Psoas muscle (tissue), 8 donors: ENCODE data around the gene C2CD4A. TPM values are rescaled to one million over a fixed set of nuclear protein-coding genes. Genes with fewer than 3 reads are reported as not detected.
A peak's percentile ranks its signal among the peaks of the same experiment; 100 is the strongest.

Source experiments
- ATAC-seq, 4 donors: fragments of 200-7000 bp; cut with Tn5 transposase; one replicate each; pipeline ENCODE4 v1.9.1; 2020; ENCODE audit warnings: moderate library complexity in 3 of 4, mild to moderate bottlenecking in 2 of 4
- DNase-seq, 2 donors: peaks; one replicate each; pipeline ENCODE4 v3.0.0-alpha.2; 2020
- H3K27ac ChIP-seq: fragments of 200-600 bp; one replicate; pipeline ENCODE4 v1.8.0; 2022
- H3K27me3 ChIP-seq, 3 donors: fragments of 200-600 bp in 1 of 3; one replicate each; pipeline versions ENCODE4 v1.6.1 to v1.8.0; 2013 to 2022; ENCODE audit warnings: low read length in 2 of 3, mild to moderate bottlenecking in 2 of 3, moderate library complexity in 1 of 3; ENCODE audit not compliant: insufficient read depth in 3 of 3
- H3K36me3 ChIP-seq, 2 donors: fragments of 200-600 bp in 1 of 2; one replicate each; pipeline versions ENCODE4 v1.6.1 to v1.8.0; 2013 to 2022; ENCODE audit warnings: low read depth in 1 of 2, mild to moderate bottlenecking in 1 of 2, moderate library complexity in 1 of 2; ENCODE audit not compliant: insufficient read depth in 1 of 2
- H3K4me1 ChIP-seq: fragments of 200-600 bp; one replicate; pipeline ENCODE4 v1.8.0; 2022
- H3K4me3 ChIP-seq: fragments of 200-600 bp; one replicate; pipeline ENCODE4 v1.8.0; 2022; ENCODE audit warnings: mild to moderate bottlenecking
- H3K9me3 ChIP-seq: fragments of 200-600 bp; one replicate; pipeline ENCODE4 v1.8.0; 2022
- CTCF ChIP-seq: fragments of 200-600 bp; IDR thresholded peaks from one replicate; pipeline ENCODE4 v1.8.0; 2022; ENCODE audit warnings: antibody characterized with exemption
- WGBS, 3 donors: extraction: QIAGEN DNeasy Blood & Tissue Kit; methylation state at CpG; one replicate each; pipeline versions ENCODE4 v1.1.6 to v1.1.7; 2013; 5-methylcytosine and 5-hydroxymethylcytosine counted together
- intact Hi-C, 2 donors: fragments of 100-400 bp; cut with DNase I; formaldehyde crosslinking; loops; one replicate each; pipeline versions ENCODE4 v1.11.0 to v1.14.2; 2022
- polyA plus RNA-seq, 3 donors: library from polyadenylated mRNA; stranded (reverse); fragments of 200-250 nt; gene quantifications; one replicate each; pipeline ENCODE4 v1.2.3, GENCODE V29; 2013
- total RNA-seq, 4 donors: library from RNA; stranded (reverse); fragmentation: NEBNext Ultra II Directional in 2 of 4; extraction: Animal tissue kit (Norgen Biotek cat#: 25700) in 2 of 4; gene quantifications; one replicate each; pipeline versions ENCODE4 v1.2.1 to v1.2.4, GENCODE V29; 2021 to 2023
- donor health status: healthy with polysubstance abuse.
- donor health status: DM: no; HTN: no; CAD: no; lungs with moderate emphysema.
- donor health status: Bipolar disorder and iron deficiency.
- donor health status: healthy.
- donor health status: DM: yes; HTN: yes; CAD: no.
- donor health status: DM: no; HTN: no; CAD: no.
- donor health status: DM: no; HTN: no; CAD: no.
- donor health status: DM: yes; HTN: yes; CAD: no.

Gene C2CD4A
- total and polyA plus RNA-seq, 7 donors: 0.04 to 6.7 (median 0.19) TPM

GRCh38 chr15:62083194-62084154, 16.7 kb downstream of the C2CD4A start:
- H3K4me3 ChIP-seq: no peak overlapping the region
- no peaks in the 10 kb centered on the region for H3K36me3 ChIP-seq
- no peak for DNase-seq
- WGBS, 3 donors: 80 to 84% (median 82%) methylated on average over 9 of the region's 9 CpGs
- H3K9me3 ChIP-seq: no peaks in the 10 kb centered on the region
- ATAC-seq: no peak
- intact Hi-C loops: no loop called here
- TF ChIP-seq CTCF: no peak
- H3K4me1 ChIP-seq: peaks cover 5% of the 10 kb centered on the region
- H3K27ac ChIP-seq: no peak overlapping the region
- H3K27me3 ChIP-seq: no peaks in the 10 kb centered on the region

- H3K27me3 ChIP-seq: no peaks in the 10 kb centered on the region
- 53 to 66% (median 56%) methylated on average over 4 of the region's 4 CpGs for WGBS, 3 donors
- H3K9me3 ChIP-seq: no peaks in the 10 kb centered on the region
- H3K4me3 ChIP-seq: no peak overlapping the region
- H3K27ac ChIP-seq: no peak overlapping the region
- peaks cover 5% of the 10 kb centered on the region for H3K4me1 ChIP-seq
- ATAC-seq (no peak), DNase-seq (no peak)
- no peak for TF ChIP-seq CTCF
- intact Hi-C loops: no loop called here
- no peaks in the 10 kb centered on the region for H3K36me3 ChIP-seq
Observed at GRCh38 chr15:62085740-62086139, 19.0 kb downstream of the C2CD4A start.

- DNase-seq: no peak
- intact Hi-C loops: no loop called here
- no peak for TF ChIP-seq CTCF
- Histone ChIP-seq H3K27ac (no peak overlapping the region), H3K4me1 (peaks cover 5% of the 10 kb centered on the region), H3K36me3 (no peaks in the 10 kb centered on the region), H3K27me3 (no peaks in the 10 kb centered on the region), H3K4me3 (no peak overlapping the region), H3K9me3 (no peaks in the 10 kb centered on the region)
- 42 to 55% (median 49%) methylated on average over 5 of the region's 5 CpGs for WGBS, 3 donors
- peak in 3 of 4 donors; percentile 43 to 58 (median 51) for ATAC-seq
Observed at GRCh38 chr15:62087671-62088352, 21.0 kb downstream of the C2CD4A start.

- no peaks in the 10 kb centered on the region for H3K9me3 ChIP-seq
- no peaks in the 10 kb centered on the region for H3K36me3 ChIP-seq
- no peaks in the 10 kb centered on the region for H3K27me3 ChIP-seq
- ATAC-seq (no peak), DNase-seq (no peak)
- WGBS, 3 donors: 26 to 32% (median 32%) methylated on average over 1 of the region's 1 CpG
- H3K27ac ChIP-seq: no peak overlapping the region
- no peak for TF ChIP-seq CTCF
- H3K4me1 ChIP-seq: peaks cover 5% of the 10 kb centered on the region
- H3K4me3 ChIP-seq: no peak overlapping the region
- intact Hi-C loops: no loop called here
Observed at GRCh38 chr15:62088353-62088693, 21.5 kb downstream of the C2CD4A start.
